Thoracic aorta (tissue), 2 donors: ENCODE results near the gene PAK1. TPM values are rescaled to one million over a fixed set of nuclear protein-coding genes. Genes with fewer than 3 reads are reported as not detected.

Experiments
- ATAC-seq: fragments of 150-250 bp; one replicate; pipeline ENCODE4 v1.8.0; 2017; ENCODE audit warnings: low read depth; ENCODE audit not compliant: insufficient number of reproducible peaks, low FRiP score
- DNase-seq: peaks from one replicate; pipeline ENCODE4 v3.0.0-alpha.2; 2020; ENCODE audit warnings: low spot score
- H3K27ac ChIP-seq, 2 donors: fragments of 200-600 bp; sonication (generic); 1 replicate in 1 of 2; 2 replicates in 1 of 2; pipeline ENCODE4 v1.5.1; 2016; ENCODE audit warnings: mild to moderate bottlenecking in 2 of 2, moderate library complexity in 2 of 2
- H3K27me3 ChIP-seq: fragments of 200-600 bp; sonication (generic); replicated peaks from 2 replicates; pipeline ENCODE4 v1.6.0; 2016; ENCODE audit warnings: mild to moderate bottlenecking; ENCODE audit not compliant: insufficient read depth
- H3K36me3 ChIP-seq: fragments of 200-600 bp; sonication (generic); one replicate; pipeline ENCODE4 v1.5.1; 2016
- H3K4me1 ChIP-seq, 2 donors: fragments of 200-600 bp; sonication (generic); 1 replicate in 1 of 2; 2 replicates in 1 of 2; pipeline versions ENCODE4 v1.5.1 to v1.6.0; 2016; ENCODE audit warnings: low read depth in 2 of 2, mild to moderate bottlenecking in 1 of 2; ENCODE audit not compliant: control insufficient read depth in 1 of 2
- H3K4me3 ChIP-seq: fragments of 200-600 bp; sonication (generic); 2 replicates; pipeline ENCODE4 v1.5.1; 2016; ENCODE audit warnings: mild to moderate bottlenecking
- H3K9me3 ChIP-seq: fragments of 200-600 bp; sonication (generic); 2 replicates; pipeline ENCODE4 v1.5.1; 2016
- total RNA-seq, 2 donors: library from RNA; depleted of rRNA; stranded (reverse); fragments of >200 nt; gene quantifications; one replicate each; pipeline versions ENCODE4 v1.1.0 to v1.2.3, GENCODE V29; 2016
- TF ChIP-seq, protein P1 (sequence below): fragments of 200-600 bp; sonication (generic); IDR thresholded peaks from one replicate; pipeline ENCODE4 v1.5.1; 2019; ENCODE audit warnings: antibody characterized with exemption

Gene PAK1
- total RNA-seq, 2 donors from 2014 or later = 29.4 to 48.3 TPM

DNA sequence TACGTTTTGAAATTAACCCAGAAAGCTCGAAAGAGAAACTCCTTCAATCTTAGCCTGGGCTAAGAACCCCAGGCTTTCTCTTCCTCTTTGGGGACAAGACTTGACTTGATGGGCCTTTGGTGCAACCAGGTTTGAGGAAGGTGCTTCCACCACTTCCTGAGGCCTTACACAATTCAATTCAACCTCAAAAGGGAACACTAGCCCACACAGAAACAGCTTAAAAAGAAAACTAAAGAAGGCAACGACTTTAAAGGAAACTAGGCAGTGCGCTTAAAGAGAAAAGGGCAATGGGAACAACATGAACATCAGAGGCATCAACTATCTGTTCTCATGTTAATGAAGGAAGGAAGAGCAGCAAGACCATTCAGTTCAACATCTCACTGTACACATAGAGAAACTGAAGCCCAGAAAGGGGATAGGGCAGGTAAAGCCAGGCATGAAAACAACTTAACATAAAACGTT, 24.8 kb downstream of the PAK1 start:
- no peaks in the 10 kb centered on the region for H3K9me3 ChIP-seq
- no peak for ATAC-seq

DNA sequence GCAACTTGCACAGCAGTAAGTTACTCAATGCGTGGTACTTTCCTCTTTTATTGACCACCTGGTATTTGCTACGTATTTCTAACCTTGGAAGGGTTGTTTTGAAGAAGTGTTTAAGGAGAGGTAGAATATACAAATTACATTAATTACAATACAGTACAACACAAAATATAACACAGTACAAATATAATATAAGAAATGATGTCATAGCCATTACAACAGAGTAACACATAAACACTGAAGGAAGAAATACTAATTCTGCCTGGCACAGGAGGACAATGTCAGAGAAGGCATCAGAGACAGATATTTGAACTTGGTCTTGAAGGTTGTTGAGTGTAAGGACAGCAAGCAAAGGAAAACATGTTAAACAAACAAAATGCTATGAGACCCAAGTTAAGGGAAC, 25.6 kb downstream of the PAK1 start:
- Histone ChIP-seq H3K27ac (no peak overlapping the region), H3K4me1 (no peaks in the 10 kb centered on the region), H3K4me3 (no peak overlapping the region), H3K9me3 (no peaks in the 10 kb centered on the region), H3K36me3 (no peaks in the 10 kb centered on the region), H3K27me3 (no peaks in the 10 kb centered on the region)
- TF ChIP-seq, protein P1, sequence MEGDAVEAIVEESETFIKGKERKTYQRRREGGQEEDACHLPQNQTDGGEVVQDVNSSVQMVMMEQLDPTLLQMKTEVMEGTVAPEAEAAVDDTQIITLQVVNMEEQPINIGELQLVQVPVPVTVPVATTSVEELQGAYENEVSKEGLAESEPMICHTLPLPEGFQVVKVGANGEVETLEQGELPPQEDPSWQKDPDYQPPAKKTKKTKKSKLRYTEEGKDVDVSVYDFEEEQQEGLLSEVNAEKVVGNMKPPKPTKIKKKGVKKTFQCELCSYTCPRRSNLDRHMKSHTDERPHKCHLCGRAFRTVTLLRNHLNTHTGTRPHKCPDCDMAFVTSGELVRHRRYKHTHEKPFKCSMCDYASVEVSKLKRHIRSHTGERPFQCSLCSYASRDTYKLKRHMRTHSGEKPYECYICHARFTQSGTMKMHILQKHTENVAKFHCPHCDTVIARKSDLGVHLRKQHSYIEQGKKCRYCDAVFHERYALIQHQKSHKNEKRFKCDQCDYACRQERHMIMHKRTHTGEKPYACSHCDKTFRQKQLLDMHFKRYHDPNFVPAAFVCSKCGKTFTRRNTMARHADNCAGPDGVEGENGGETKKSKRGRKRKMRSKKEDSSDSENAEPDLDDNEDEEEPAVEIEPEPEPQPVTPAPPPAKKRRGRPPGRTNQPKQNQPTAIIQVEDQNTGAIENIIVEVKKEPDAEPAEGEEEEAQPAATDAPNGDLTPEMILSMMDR = no peak
- ATAC-seq = no peak
- DNase-seq = no peak

More for the DNA sequence above, 24.8 kb downstream of the PAK1 start:
- no peaks in the 10 kb centered on the region for H3K4me1 ChIP-seq
- no peaks in the 10 kb centered on the region for H3K36me3 ChIP-seq
- no peak overlapping the region for H3K4me3 ChIP-seq
- TF ChIP-seq, protein P1 = no peak
- no peak for DNase-seq
- H3K27ac ChIP-seq = no peak overlapping the region
- H3K27me3 ChIP-seq = no peaks in the 10 kb centered on the region

DNA sequence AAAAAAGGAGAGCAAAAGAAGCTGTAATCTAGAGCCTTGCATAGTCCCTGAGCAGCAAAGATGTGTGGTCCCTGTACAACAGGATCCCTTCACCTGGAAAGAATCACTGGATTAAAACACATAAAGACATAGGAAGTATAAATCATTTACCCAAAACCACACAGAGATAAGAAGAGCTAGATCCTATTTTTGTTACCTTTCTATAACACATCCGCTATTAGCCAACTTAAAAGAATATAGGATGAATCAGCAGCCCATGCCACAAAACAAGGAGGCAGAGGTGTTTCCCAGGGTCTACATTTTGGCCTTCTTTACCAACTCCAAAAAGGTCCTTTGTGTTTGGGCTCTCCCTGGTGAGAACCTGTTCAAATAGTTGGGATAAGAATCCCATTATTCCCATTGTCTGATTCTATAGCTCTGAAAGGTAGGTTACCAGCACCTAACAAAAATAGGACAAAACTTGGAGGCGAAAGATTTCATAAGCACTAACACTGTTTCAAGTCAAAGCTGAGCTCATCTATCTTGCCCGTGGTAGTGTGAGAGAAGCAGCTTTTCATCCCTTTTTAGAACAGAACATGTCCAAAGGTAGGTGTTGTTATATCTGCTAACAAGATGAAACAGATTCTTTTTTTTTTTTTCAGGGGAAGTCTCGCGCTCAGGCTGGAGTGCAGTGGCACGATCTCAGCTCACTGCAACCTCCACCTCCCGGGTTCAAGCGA, 26.8 kb downstream of the PAK1 start:
- DNase-seq (no peak), ATAC-seq (no peak)
- Histone ChIP-seq H3K9me3 (no peaks in the 10 kb centered on the region), H3K27ac (no peak overlapping the region), H3K27me3 (no peaks in the 10 kb centered on the region), H3K4me3 (no peak overlapping the region), H3K4me1 (no peaks in the 10 kb centered on the region), H3K36me3 (no peaks in the 10 kb centered on the region)
- TF ChIP-seq, protein P1 = no peak

DNA sequence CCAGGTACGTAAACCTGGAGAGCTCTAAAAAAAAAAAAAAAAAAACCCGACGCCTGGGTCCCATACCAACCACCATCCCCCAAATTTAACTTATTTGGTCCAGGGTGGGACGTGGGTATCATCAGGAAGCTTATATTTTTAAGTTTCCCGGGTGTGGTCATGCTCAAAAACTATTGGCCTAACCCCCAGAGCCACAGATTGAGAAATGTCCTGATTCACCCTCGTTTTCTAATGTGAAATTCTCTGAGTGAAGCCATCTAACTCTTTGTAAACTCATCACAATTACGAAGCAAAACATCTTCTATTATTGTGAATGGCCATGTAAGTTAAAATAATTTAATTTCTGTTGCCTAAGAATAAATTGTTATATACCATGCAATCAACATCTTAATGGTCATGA, 29.6 kb downstream of the PAK1 start:
- ATAC-seq (no peak), DNase-seq (no peak)
- TF ChIP-seq, protein P1 = no peak
- Histone ChIP-seq H3K27me3 (no peaks in the 10 kb centered on the region), H3K36me3 (no peaks in the 10 kb centered on the region), H3K9me3 (no peaks in the 10 kb centered on the region), H3K4me3 (no peak overlapping the region), H3K27ac (no peak overlapping the region), H3K4me1 (no peaks in the 10 kb centered on the region)

DNA sequence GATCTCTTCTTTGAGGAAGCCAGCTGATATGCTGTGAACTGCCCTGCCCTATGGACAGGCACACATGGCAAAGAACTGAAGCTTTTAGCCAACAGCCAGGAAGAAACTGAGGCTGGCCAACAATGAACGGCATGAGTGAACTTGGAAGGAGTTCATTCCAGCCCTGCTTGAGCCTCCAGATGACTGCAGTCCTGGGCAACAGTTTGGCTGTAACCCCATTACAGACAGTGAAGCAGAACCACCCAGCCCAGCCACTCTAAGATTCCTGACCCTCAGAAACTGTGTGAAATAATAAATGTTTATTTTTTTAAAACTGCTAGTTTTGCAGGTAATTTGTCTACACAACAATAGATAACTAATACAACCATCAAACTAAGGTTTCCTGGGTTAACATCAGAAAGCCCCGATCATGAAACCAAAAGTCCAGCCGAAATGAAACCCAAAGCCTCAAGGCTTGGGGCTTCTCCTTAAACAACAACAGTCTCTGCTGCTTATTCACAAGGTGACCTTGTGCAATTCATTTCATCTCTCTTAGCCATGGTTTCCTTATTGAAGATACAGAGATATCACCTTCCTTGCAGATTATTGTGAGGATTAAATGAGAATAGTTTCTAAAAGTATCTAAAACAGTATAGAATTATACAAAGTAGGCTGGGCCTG, 31.4 kb downstream of the PAK1 start:
- TF ChIP-seq, protein P1 = no peak
- ATAC-seq (no peak), DNase-seq (no peak)
- no peak overlapping the region for H3K4me3 ChIP-seq
- no peak overlapping the region for H3K27ac ChIP-seq
- H3K36me3 ChIP-seq = no peaks in the 10 kb centered on the region
- no peaks in the 10 kb centered on the region for H3K27me3 ChIP-seq
- no peaks in the 10 kb centered on the region for H3K4me1 ChIP-seq
- H3K9me3 ChIP-seq = no peaks in the 10 kb centered on the region
